HG03095 (cell line): ENCODE measurements around the gene PARD3.
"Not testable (repeated sequence)": the region's sequence is repeated elsewhere in the genome, so short reads cannot be mapped to it uniquely, and the experiment has no call there.

ENCODE experiments used
- ATAC-seq: cut with Tn5 transposase; IDR thresholded peaks from one replicate; pipeline ENCODE4 v1.9.1; 2021; ENCODE audit warnings: moderate library complexity; ENCODE audit not compliant: unreplicated experiment

Gene PARD3

GRCh38 chr10:34406463-34407323 lies 408.4 kb downstream of the PARD3 start:
- no peak for ATAC-seq

GRCh38 chr10:34405611-34406462 lies 409.3 kb downstream of the PARD3 start:
- no peak for ATAC-seq

- no peak for ATAC-seq
Measured at GRCh38 chr10:34403512-34403911, 411.6 kb downstream of the PARD3 start.

- no peak for ATAC-seq
Measured at GRCh38 chr10:34400075-34400474, 415.0 kb downstream of the PARD3 start.

- no peak for ATAC-seq
Measured at GRCh38 chr10:34399013-34399412, 416.1 kb downstream of the PARD3 start.

- no peak for ATAC-seq
Measured at GRCh38 chr10:34397324-34397723, 417.8 kb downstream of the PARD3 start.

- no peak for ATAC-seq
Measured at GRCh38 chr10:34396663-34397062, 418.4 kb downstream of the PARD3 start.

- no peak for ATAC-seq
Measured at GRCh38 chr10:34392641-34393170, 422.4 kb downstream of the PARD3 start.

- not testable (repeated sequence) for ATAC-seq
Measured at GRCh38 chr10:34391168-34391567, 423.9 kb downstream of the PARD3 start.

GRCh38 chr10:34389801-34390200 lies 425.3 kb downstream of the PARD3 start:
- ATAC-seq = no peak

GRCh38 chr10:34386921-34387320 lies 428.2 kb downstream of the PARD3 start:
- no peak for ATAC-seq

GRCh38 chr10:34384372-34384771 lies 430.7 kb downstream of the PARD3 start:
- no peak for ATAC-seq

GRCh38 chr10:34382626-34383025 lies 432.5 kb downstream of the PARD3 start:
- ATAC-seq = no peak

GRCh38 chr10:34380856-34381255 lies 434.2 kb downstream of the PARD3 start:
- ATAC-seq = no peak

- ATAC-seq = no peak
Measured at GRCh38 chr10:34378297-34378696, 436.8 kb downstream of the PARD3 start.

GRCh38 chr10:34377833-34378232 lies 437.3 kb downstream of the PARD3 start:
- ATAC-seq = no peak

GRCh38 chr10:34374356-34375045 lies 440.6 kb downstream of the PARD3 start:
- no peak for ATAC-seq

- no peak for ATAC-seq
Measured at GRCh38 chr10:34373211-34373610, 441.9 kb downstream of the PARD3 start.

- no peak for ATAC-seq
Measured at GRCh38 chr10:34372509-34372908, 442.6 kb downstream of the PARD3 start.

- no peak for ATAC-seq
Measured at GRCh38 chr10:34370126-34370525, 445.0 kb downstream of the PARD3 start.

- ATAC-seq = no peak
Measured at GRCh38 chr10:34369120-34369519, 446.0 kb downstream of the PARD3 start.
